Stimulated activated CD8-positive, alpha-beta memory T cell treated with anti-CD3 and anti-CD28 coated beads, Interleukin-2, amount 100 ng/mL, for 1 hour (primary cell): ENCODE results near the gene ARAP2.

ENCODE experiments used
- DNase-seq, 2 donors: peaks; one replicate each; pipeline ENCODE4 v3.0.0-alpha.2; 2020; ENCODE audit warnings: low read depth in 2 of 2

The ARAP2 gene

DNA sequence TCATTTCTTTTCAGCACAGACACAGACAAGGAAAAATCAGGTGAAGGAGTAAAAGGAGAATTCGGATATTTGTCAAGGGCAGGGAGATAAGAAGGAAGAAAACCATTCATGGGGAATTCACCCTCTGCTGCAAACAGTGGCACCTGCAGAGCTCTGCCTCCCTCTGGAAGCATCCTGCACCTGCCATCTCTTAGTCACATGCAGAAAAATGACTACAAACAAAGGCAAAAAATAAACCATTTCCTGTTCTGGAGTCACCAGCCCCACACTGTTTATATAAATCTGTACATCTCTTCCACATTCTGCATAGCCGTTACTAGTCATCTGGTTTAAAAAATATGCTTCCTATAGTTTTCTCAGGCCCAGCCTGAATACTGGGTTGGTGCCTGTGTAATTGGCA lies 205.3 kb downstream of the ARAP2 start:
- DNase-seq: no peak

- no peak for DNase-seq
These were observed 205.8 kb downstream of the ARAP2 start for GRCh38 chr4:36038491-36038890.

- no peak for DNase-seq
These were observed 207.2 kb downstream of the ARAP2 start for GRCh38 chr4:36037127-36037526.

GRCh38 chr4:36029951-36030350 lies 214.4 kb downstream of the ARAP2 start:
- DNase-seq: no peak

GRCh38 chr4:36027203-36027602 lies 217.1 kb downstream of the ARAP2 start:
- DNase-seq: no peak

- DNase-seq: no peak
These were observed 217.9 kb downstream of the ARAP2 start for GRCh38 chr4:36026348-36026880.

GRCh38 chr4:36024901-36025660 lies 219.2 kb downstream of the ARAP2 start:
- no peak for DNase-seq

DNA sequence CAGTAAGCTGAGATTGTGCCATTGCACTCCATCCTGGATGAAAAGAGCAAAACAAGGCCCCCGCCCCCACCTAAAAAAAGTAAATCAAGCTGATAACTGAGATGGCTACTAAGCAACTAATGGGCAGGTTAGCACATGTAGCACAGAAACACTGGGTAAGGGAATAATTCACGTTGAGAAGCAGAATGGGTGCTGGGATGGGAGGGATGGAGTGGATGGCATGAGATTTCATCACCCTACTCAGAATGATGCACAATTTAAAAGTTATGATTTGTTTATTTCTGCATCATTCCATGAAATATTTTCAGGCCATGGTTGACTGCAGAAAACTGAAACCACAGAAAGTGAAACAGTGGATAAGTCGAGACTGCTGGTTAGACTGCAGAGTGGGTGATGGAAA lies 224.0 kb downstream of the ARAP2 start:
- no peak for DNase-seq
